HPDE6-E6E7 (cell line): Measurements from ENCODE around the gene TMED6.
"Not testable (repeated sequence)": the region's sequence is repeated elsewhere in the genome, so short reads cannot be mapped to it uniquely, and the experiment has no call there.

ENCODE experiments used
- DNase-seq: peaks from one replicate; pipeline ENCODE4 v3.0.0; 2011; ENCODE audit warnings: missing footprints; ENCODE audit errors: extremely low spot score

Gene TMED6

DNA sequence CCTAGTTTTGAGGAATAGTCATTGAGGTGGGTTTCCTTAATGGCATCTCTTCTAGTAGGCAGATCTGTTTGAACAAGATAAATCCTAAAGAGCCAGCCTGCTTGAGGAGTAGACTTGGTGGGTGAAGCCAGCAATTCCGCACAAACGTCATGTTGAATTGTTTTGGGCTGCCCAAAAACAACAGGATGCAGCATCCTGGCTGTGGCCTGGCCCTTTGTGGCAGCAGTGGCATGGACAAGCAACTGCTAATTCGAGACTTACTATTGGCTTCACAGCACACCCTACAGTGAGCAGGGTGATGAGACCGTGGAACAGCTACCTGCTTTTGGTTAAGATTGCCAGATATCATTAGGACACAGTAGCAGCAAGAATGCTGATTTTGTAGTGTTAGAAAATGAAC, 49.7 kb downstream of the TMED6 start:
- no peak for DNase-seq

GRCh38 chr16:69301187-69301586, 50.4 kb downstream of the TMED6 start:
- no peak for DNase-seq

- no peak for DNase-seq
Measured at GRCh38 chr16:69298261-69298660, 53.3 kb downstream of the TMED6 start.

- DNase-seq, result not testable (repeated sequence)
Measured at GRCh38 chr16:69296771-69297170, 54.8 kb downstream of the TMED6 start.

DNA sequence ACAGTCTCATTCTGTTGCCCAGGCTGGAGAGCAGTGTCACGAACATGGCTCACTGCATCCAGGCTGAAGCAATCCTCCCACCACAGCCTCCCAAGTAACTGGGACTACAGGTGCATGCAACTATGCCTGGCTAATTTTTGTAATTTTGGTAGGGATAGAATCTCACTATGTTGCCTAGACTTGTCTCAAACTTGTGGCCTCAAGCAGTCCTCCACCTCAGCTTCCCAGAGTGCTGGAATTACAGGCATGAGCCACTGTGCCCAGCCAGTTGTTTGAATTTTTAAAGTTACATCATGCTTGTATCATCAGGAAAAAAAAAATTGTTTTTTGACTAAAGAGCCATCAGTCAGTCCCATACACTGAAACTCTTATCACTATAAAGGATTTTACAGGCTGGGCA, 57.5 kb downstream of the TMED6 start:
- no peak for DNase-seq

DNA sequence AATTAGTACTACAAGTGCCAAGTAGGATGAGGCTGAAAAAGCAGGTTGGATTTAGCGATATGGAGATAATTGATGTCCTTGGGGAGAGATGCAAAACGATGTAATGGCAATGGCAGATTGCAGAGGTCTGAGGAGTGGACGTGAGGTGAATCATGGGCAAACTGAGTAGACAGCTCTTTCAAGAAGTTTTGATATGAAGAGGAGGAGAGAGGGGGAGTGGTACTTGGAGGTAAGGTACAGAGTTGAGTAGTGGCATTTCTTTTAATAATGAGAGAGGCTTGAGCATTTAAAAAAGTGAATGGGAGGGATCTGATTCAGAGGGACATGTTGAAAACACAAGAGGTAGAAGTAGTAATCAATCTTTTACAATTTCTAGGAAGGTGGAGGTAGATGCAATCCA, 58.2 kb downstream of the TMED6 start:
- DNase-seq, result no peak
